Lung (tissue), 12 donors: ENCODE results near the gene CD93. TPM values are rescaled to one million over a fixed set of nuclear protein-coding genes. Genes with fewer than 3 reads are reported as not detected.

Experiments
- ATAC-seq: fragments of 200-7000 bp; cut with Tn5 transposase; one replicate; pipeline ENCODE4 v1.9.1; 2020; ENCODE audit warnings: moderate number of reproducible peaks; ENCODE audit not compliant: insufficient read depth, low FRiP score
- DNase-seq, 3 donors: peaks; one replicate each; pipeline ENCODE4 v3.0.0-alpha.2; 2013 to 2017
- H3K27ac ChIP-seq, 2 donors: one replicate each; pipeline ENCODE4 v1.5.1; 2013; ENCODE audit warnings: mild to moderate bottlenecking in 2 of 2, moderate library complexity in 2 of 2, control low read depth in 1 of 2, inconsistent platforms in 1 of 2, low read depth in 1 of 2, low read length in 1 of 2
- H3K27me3 ChIP-seq, 3 donors: one replicate each; pipeline ENCODE4 v1.5.1; 2013; ENCODE audit warnings: low read length in 2 of 3; ENCODE audit not compliant: control insufficient read depth in 3 of 3, insufficient read depth in 3 of 3
- H3K36me3 ChIP-seq, 4 donors: one replicate each; pipeline ENCODE4 v1.5.1; 2013; ENCODE audit warnings: low read length in 4 of 4, mild to moderate bottlenecking in 1 of 4, moderate library complexity in 1 of 4; ENCODE audit not compliant: control insufficient read depth in 4 of 4, insufficient read depth in 4 of 4
- H3K4me1 ChIP-seq, 5 donors: one replicate each; pipeline ENCODE4 v1.5.1; 2013; ENCODE audit warnings: low read length in 5 of 5, mild to moderate bottlenecking in 2 of 5, moderate library complexity in 1 of 5; ENCODE audit not compliant: control insufficient read depth in 5 of 5, insufficient read depth in 5 of 5
- H3K4me3 ChIP-seq: one replicate; pipeline ENCODE4 v1.5.1; 2013; ENCODE audit warnings: mild to moderate bottlenecking, control low read depth, moderate library complexity
- H3K9ac ChIP-seq, 2 donors: one replicate each; pipeline ENCODE4 v1.5.1; 2013; ENCODE audit warnings: low read length in 2 of 2, control low read depth in 1 of 2; ENCODE audit not compliant: insufficient read depth in 1 of 2
- H3K9me3 ChIP-seq, 4 donors: one replicate each; pipeline ENCODE4 v1.5.1; 2013; ENCODE audit warnings: low read length in 3 of 4, mild to moderate bottlenecking in 1 of 4, moderate library complexity in 1 of 4; ENCODE audit not compliant: control insufficient read depth in 4 of 4, insufficient read depth in 3 of 4
- WGBS, 2 donors: extraction: QIAGEN DNeasy Blood & Tissue Kit; methylation state at CpG; one replicate each; pipeline ENCODE4 v1.1.7; 2013; 5-methylcytosine and 5-hydroxymethylcytosine counted together
- polyA plus RNA-seq, 2 donors: library from polyadenylated mRNA; stranded (reverse); fragments of 200-250 nt; gene quantifications; one replicate each; pipeline ENCODE4 v1.2.1, GENCODE V29; 2013
- total RNA-seq, 2 donors: library from RNA; depleted of rRNA in 1 of 2; stranded (reverse); fragments of >200 nt in 1 of 2; gene quantifications; one replicate each; pipeline ENCODE4 v1.2.1, GENCODE V29; 2014 to 2021
- TF ChIP-seq, protein P1 (sequence below): IDR thresholded peaks from 2 replicates; pipeline ENCODE4 v1.5.1; 2012; ENCODE audit warnings: mild to moderate bottlenecking; ENCODE audit errors: control extremely low read depth, extremely low read depth
- donor health status: control.
- donor health status: control.
- donor health status: Bipolar disorder and iron deficiency.
- donor health status: healthy.
- donor health status: DM: yes; HTN: yes; CAD: no.

CD93 gene
- total and polyA plus RNA-seq, 4 donors, result 17.9 to 239 (median 126) TPM

- TF ChIP-seq, protein P1, sequence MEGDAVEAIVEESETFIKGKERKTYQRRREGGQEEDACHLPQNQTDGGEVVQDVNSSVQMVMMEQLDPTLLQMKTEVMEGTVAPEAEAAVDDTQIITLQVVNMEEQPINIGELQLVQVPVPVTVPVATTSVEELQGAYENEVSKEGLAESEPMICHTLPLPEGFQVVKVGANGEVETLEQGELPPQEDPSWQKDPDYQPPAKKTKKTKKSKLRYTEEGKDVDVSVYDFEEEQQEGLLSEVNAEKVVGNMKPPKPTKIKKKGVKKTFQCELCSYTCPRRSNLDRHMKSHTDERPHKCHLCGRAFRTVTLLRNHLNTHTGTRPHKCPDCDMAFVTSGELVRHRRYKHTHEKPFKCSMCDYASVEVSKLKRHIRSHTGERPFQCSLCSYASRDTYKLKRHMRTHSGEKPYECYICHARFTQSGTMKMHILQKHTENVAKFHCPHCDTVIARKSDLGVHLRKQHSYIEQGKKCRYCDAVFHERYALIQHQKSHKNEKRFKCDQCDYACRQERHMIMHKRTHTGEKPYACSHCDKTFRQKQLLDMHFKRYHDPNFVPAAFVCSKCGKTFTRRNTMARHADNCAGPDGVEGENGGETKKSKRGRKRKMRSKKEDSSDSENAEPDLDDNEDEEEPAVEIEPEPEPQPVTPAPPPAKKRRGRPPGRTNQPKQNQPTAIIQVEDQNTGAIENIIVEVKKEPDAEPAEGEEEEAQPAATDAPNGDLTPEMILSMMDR, result no peak
- H3K36me3 ChIP-seq, result no peaks in the 10 kb centered on the region
- H3K4me3 ChIP-seq, result no peak overlapping the region
- DNase-seq, result no peak
- H3K27ac ChIP-seq, result no peak overlapping the region
- H3K9ac ChIP-seq, result no peak overlapping the region
- peaks cover 0 to 30% (median 0%) of the 10 kb centered on the region in 5 donors for H3K4me1 ChIP-seq
- no peak for ATAC-seq
- H3K27me3 ChIP-seq, result no peaks in the 10 kb centered on the region
- 80 to 98% methylated on average over 6 to 7 of the region's 9 CpGs for WGBS, 2 donors
- peaks cover 0 to 2% (median 0%) of the 10 kb centered on the region in 4 donors for H3K9me3 ChIP-seq
These were observed 36.2 kb upstream of the CD93 start for GRCh38 chr20:23122321-23122720.

DNA sequence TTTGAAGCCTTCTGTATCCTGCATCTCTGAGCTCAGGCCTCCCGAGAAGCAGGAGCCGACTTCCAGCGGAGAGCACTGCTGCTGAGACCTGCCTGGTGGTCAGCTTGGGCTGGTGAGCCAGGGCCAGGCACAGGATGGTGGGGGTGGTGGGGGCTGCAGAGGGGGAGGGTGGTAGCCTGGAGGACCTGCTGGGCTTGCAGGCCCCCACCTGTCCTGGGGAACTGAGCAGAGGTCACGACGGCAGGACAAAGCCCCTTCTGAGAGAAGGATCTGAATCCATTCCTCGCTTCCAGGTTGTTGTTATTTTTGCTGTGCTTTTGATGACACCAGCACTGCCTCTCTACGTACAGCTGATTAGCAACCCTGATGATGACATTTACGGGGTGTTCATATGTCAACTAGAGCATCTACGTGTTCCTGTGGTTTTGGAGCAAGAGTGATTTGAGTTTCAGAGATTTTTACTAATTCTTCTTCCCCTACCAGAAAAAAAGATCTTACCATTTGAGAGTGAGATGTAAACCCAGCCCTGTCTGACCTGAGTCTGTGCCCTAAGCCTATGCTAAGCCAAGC lies 35.7 kb upstream of the CD93 start:
- 79 to 82% methylated on average over 9 of the region's 9 CpGs for WGBS, 2 donors
- H3K27ac ChIP-seq, result no peak overlapping the region
- H3K36me3 ChIP-seq, result no peaks in the 10 kb centered on the region
- TF ChIP-seq, protein P1, result no peak
- ATAC-seq (no peak), DNase-seq (no peak)
- peaks cover 0 to 25% (median 0%) of the 10 kb centered on the region in 5 donors for H3K4me1 ChIP-seq
- H3K27me3 ChIP-seq, result no peaks in the 10 kb centered on the region
- H3K9ac ChIP-seq, result no peak overlapping the region
- H3K4me3 ChIP-seq, result no peak overlapping the region
- peaks cover 0 to 2% (median 0%) of the 10 kb centered on the region in 4 donors for H3K9me3 ChIP-seq

DNA sequence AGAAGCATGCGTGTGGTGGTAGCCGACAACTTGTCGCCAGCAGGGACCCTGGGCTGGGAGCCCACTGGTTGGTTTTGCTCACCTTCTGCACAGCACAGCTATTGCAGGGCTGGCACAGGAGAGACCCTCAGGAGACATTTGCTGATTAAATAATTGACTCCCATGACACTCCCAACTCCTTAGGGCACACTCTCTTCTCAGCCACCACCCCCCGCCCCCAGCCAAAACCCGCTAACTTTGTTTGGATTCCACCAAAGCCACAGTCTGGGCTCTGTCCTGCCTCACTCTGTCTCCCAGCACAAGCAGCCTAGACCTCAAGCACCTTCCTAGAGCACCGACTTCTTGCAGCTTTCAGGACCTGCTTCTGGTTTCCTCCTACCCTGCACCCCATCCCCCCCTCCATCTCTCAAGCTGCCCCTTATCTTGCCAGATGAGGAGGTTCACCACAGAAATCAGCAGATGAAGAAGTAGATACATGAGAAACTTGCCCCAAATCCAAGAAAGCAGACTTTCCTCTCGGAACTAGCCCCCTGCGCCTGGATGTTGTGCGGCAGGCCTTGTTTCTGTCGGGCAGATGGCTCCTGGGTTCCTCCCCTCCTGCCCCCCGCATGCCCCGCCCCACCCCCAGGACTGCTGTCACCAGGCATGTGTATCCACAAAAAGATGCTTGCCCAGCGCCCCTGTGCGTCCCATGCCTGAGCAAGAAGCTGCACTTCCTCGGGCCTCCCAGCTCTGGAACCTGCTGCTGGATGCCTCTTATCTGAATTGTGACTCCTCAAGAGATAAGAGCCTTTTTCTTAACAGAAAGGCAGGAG lies 35.0 kb upstream of the CD93 start:
- Histone ChIP-seq H3K27me3 (no peaks in the 10 kb centered on the region), H3K9me3 (peaks cover 0 to 2% (median 0%) of the 10 kb centered on the region in 4 donors), H3K36me3 (no peaks in the 10 kb centered on the region), H3K9ac (no peak overlapping the region), H3K27ac (no peak overlapping the region), H3K4me1 (peaks cover 0 to 24% (median 0%) of the 10 kb centered on the region in 5 donors), H3K4me3 (no peak overlapping the region)
- 59 to 72% methylated on average over 15 of the region's 15 CpGs for WGBS, 2 donors
- TF ChIP-seq, protein P1, result no peak
- DNase-seq (no peak), ATAC-seq (no peak)
